ENCODE data around the gene NHSL1. TPM values are rescaled to one million over a fixed set of nuclear protein-coding genes. Genes with fewer than 3 reads are reported as not detected.

Gene NHSL1
- total RNA-seq, 1 donor from 2014 or later: 23.4 TPM

DNA sequence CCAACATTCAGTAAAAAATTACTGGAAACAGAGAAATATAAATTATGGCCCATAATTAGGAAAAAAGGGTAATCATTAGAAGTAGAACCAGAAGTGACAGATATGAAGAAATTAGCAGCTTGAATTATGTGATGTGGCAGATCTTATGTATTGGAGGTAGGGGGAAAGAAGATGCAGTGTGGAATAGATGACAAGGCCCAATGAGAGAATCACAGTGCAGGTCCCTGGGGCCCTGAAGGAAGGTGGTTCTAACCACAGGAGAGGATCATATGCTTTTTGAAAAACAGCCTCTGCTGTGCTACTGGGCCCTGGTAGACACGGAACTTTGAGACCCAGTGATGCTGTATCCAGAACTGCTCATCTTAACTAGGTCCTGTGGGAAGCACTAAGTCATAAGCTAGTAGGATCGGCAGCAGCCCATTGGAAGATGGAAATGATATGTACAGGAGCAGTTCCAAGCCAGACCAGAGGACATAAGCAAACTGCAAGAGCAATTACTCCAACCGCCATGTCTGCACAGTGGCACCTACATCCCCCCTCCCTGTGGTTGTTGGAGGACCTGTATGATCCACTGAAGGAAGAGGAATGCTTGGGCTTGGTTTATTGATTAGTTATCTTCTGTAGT lies 81.1 kb downstream of the NHSL1 start:
- H3K4me1 Mint-ChIP-seq (ENCODE audit: low read depth): peaks cover 3% of the 10 kb centered on the region
- TF ChIP-seq, protein P1, sequence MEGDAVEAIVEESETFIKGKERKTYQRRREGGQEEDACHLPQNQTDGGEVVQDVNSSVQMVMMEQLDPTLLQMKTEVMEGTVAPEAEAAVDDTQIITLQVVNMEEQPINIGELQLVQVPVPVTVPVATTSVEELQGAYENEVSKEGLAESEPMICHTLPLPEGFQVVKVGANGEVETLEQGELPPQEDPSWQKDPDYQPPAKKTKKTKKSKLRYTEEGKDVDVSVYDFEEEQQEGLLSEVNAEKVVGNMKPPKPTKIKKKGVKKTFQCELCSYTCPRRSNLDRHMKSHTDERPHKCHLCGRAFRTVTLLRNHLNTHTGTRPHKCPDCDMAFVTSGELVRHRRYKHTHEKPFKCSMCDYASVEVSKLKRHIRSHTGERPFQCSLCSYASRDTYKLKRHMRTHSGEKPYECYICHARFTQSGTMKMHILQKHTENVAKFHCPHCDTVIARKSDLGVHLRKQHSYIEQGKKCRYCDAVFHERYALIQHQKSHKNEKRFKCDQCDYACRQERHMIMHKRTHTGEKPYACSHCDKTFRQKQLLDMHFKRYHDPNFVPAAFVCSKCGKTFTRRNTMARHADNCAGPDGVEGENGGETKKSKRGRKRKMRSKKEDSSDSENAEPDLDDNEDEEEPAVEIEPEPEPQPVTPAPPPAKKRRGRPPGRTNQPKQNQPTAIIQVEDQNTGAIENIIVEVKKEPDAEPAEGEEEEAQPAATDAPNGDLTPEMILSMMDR (IDR thresholded peaks at IDR 0.05): no peak

DNA sequence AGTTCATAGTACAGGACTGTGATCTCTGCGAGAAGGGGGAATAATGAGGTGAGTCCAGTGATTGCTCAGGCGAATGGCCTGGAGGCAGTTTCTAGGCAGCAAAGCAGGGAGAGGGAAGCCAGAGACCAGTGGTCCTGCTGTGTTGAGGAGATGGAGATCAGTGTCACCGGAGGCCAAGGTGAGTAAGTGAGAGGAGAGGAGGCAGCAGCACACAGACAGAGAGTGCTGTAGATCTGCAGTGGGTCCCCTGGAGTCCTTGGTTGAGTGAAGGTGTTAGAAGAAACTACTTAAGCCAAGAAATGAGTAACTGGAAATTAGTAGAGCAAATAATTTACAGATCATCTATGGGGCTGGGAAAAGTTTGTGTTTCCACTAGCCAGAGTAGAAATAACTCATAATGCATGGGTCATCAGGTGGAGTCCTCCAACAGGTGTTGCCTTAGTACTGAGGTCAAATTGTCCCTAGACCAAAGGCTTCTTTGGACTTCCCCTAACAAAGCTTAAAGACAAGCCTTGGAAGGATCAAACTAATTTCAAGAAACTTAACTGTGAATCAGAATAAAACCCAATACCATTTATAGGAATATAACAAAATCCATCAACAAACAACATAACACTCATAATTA lies 81.7 kb downstream of the NHSL1 start:
- Mint-ChIP-seq H3K4me1 (ENCODE audit: low read depth) (no peaks in the 10 kb centered on the region), H3K27ac (ENCODE audit: unreplicated experiment) (no peak overlapping the region), H3K4me3 (ENCODE audit: unreplicated experiment) (no peak overlapping the region), H3K9me3 (ENCODE audit: low read depth) (peaks cover 5% of the 10 kb centered on the region), H3K36me3 (ENCODE audit: low read depth) (peaks cover 17% of the 10 kb centered on the region), H3K27me3 (ENCODE audit: low read depth) (no peaks in the 10 kb centered on the region)
- no peak for DNase-seq (ENCODE audit: low spot score)
- TF ChIP-seq, protein P1 (IDR thresholded peaks at IDR 0.05): no peak

More for the DNA sequence above, 81.1 kb downstream of the NHSL1 start:
- Mint-ChIP-seq H3K4me3 (ENCODE audit: unreplicated experiment) (no peak overlapping the region), H3K27me3 (ENCODE audit: low read depth) (no peaks in the 10 kb centered on the region), H3K36me3 (ENCODE audit: low read depth) (peaks cover 12% of the 10 kb centered on the region), H3K27ac (ENCODE audit: unreplicated experiment) (no peak overlapping the region), H3K9me3 (ENCODE audit: low read depth) (peaks cover 5% of the 10 kb centered on the region)
- DNase-seq (ENCODE audit: low spot score): no peak

DNA sequence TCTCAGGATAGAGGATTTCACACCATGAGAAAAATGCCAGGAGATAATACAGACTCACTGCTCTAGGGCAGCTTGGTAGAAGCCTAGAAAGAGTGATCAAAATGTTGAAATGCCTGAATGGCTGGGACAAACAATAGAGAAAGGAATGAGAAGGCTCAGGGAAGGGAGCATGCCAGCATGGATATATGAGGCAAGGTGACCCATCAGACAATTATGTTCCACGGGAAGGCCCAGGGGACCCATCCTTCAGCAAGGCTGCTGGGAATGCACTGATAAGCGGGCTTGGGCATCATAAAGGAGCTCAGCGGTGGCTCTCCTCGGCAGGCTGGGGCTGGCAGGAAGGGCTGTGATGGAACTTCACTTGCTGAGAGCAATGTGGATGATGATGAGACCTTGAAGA lies 83.1 kb downstream of the NHSL1 start:
- DNase-seq (ENCODE audit: low spot score): no peak

DNA sequence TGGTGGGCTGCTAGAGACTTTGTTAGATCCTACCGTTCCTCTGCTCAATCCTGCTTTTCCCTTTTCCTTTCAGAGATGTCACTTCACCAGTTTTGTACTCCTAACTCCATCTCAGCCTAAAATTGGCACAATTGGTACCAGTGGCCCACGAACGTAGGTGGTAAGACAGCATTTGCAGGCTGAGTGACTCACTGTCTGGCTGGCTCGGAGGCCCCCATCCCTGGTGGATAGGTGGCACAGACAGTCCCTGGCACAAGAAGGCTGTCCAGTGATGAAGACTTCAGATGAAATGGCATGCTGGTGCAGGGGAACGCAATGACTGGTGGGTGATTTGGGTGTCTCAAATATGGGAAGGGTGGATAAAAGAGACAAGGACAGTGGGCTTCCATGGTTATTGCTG lies 84.2 kb downstream of the NHSL1 start:
- TF ChIP-seq, protein P1 (IDR thresholded peaks at IDR 0.05): no peak
- no peak for DNase-seq (ENCODE audit: low spot score)
- Mint-ChIP-seq H3K9me3 (ENCODE audit: low read depth) (peaks cover 5% of the 10 kb centered on the region), H3K4me3 (ENCODE audit: unreplicated experiment) (no peak overlapping the region), H3K27ac (ENCODE audit: unreplicated experiment) (no peak overlapping the region), H3K4me1 (ENCODE audit: low read depth) (peaks cover 5% of the 10 kb centered on the region), H3K36me3 (ENCODE audit: low read depth) (peaks cover 24% of the 10 kb centered on the region), H3K27me3 (ENCODE audit: low read depth) (no peaks in the 10 kb centered on the region)

More for the DNA sequence above, 83.1 kb downstream of the NHSL1 start:
- H3K27me3 Mint-ChIP-seq (ENCODE audit: low read depth): no peaks in the 10 kb centered on the region
- H3K9me3 Mint-ChIP-seq (ENCODE audit: low read depth): peaks cover 5% of the 10 kb centered on the region
- TF ChIP-seq, protein P1 (IDR thresholded peaks at IDR 0.05): no peak
- H3K36me3 Mint-ChIP-seq (ENCODE audit: low read depth): peaks cover 22% of the 10 kb centered on the region
- H3K27ac Mint-ChIP-seq (ENCODE audit: unreplicated experiment): no peak overlapping the region
- H3K4me1 Mint-ChIP-seq (ENCODE audit: low read depth): peaks cover 3% of the 10 kb centered on the region
- no peak overlapping the region for H3K4me3 Mint-ChIP-seq (ENCODE audit: unreplicated experiment)

DNA sequence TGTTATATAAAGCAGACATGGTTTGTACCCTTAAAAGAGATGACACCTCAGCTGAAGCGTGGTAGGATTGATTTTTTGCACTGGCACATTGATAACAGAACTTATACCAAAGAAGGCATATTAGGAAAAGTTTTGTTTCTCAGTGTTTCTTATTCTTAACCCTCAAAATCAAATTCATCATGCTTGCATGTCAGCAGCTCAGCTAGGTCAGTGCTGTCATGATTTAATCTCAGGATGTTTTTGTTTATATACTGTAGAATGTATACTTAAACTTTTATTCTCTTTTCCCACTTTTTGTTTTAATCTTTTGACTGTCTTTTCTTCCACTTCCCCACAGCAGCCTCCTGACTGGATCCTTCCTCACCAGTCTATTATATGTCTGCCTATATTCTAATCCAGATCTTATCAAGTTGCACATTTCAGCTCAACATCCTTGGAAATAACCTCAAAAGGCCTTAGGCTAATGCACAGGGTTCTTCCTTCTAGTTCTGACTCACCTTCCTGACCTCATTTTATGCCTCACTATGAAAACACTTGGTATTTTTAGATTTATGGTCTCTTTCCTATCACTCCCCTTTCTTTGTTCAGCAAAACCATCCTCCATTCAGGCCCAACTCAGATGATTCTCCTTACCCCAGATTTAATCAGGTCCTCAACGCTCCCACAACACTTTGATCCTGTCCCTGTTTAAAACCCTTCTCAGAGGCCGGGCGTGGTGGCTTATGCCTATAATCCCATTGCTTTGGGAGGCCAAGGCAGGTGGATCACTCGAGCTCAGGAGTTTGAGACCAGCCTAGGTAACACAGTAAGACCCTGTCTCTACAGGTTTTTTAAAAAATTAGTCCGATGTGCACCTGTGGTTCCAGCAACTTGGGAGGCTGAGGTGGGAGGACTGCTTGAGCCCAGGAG lies 88.1 kb downstream of the NHSL1 start:
- no peak for DNase-seq (ENCODE audit: low spot score)
- H3K9me3 Mint-ChIP-seq (ENCODE audit: low read depth): no peaks in the 10 kb centered on the region
- H3K27me3 Mint-ChIP-seq (ENCODE audit: low read depth): no peaks in the 10 kb centered on the region
- H3K4me1 Mint-ChIP-seq (ENCODE audit: low read depth): peaks cover 5% of the 10 kb centered on the region
- no peak overlapping the region for H3K4me3 Mint-ChIP-seq (ENCODE audit: unreplicated experiment)
- TF ChIP-seq, protein P1 (IDR thresholded peaks at IDR 0.05): no peak
- H3K36me3 Mint-ChIP-seq (ENCODE audit: low read depth): peaks cover 39% of the 10 kb centered on the region
- no peak overlapping the region for H3K27ac Mint-ChIP-seq (ENCODE audit: unreplicated experiment)

Measured in chondrocyte (in vitro differentiated cells).